Loucy (cell line): ENCODE measurements around the gene INSIG2.

Experiments used
- H2AFZ ChIP-seq: fragments of 200-600 bp; sonication (generic); 2 replicates; pipeline ENCODE4 v1.6.0; 2016; ENCODE audit warnings: antibody characterized with exemption, mild to moderate bottlenecking, low read length, moderate library complexity
- H3F3A ChIP-seq: fragments of 200-600 bp; 2 replicates; pipeline ENCODE4 v1.6.0; 2016; ENCODE audit warnings: antibody characterized with exemption, low read depth, mild to moderate bottlenecking
- H3K27me3 ChIP-seq: fragments of 200-600 bp; sonication (generic); 2 replicates; pipeline ENCODE4 v1.6.1; 2014; ENCODE audit warnings: low read length, mild to moderate bottlenecking; ENCODE audit not compliant: insufficient read depth, poor library complexity, severe bottlenecking
- H3K36me3 ChIP-seq: fragments of 200-600 bp; sonication (generic); 2 replicates; pipeline ENCODE4 v1.6.1; 2016; ENCODE audit warnings: low read length; ENCODE audit not compliant: insufficient read depth
- H3K4me1 ChIP-seq: fragments of 200-600 bp; sonication (generic); 2 replicates; pipeline ENCODE4 v1.5.1; 2014; ENCODE audit warnings: low read length, mild to moderate bottlenecking; ENCODE audit not compliant: insufficient read depth, poor library complexity, severe bottlenecking
- H3K4me2 ChIP-seq: fragments of 200-600 bp; sonication (generic); 2 replicates; pipeline ENCODE4 v1.6.0; 2014; ENCODE audit warnings: antibody characterized with exemption, low read length, low read depth, mild to moderate bottlenecking; ENCODE audit not compliant: poor library complexity, severe bottlenecking
- H3K4me3 ChIP-seq: fragments of 200-600 bp; sonication (generic); 2 replicates; pipeline ENCODE4 v1.5.1; 2014; ENCODE audit warnings: low read length, mild to moderate bottlenecking, mixed read lengths; ENCODE audit not compliant: poor library complexity, severe bottlenecking
- H3K79me2 ChIP-seq: fragments of 200-600 bp; sonication (generic); 2 replicates; pipeline ENCODE4 v1.6.1; 2014; ENCODE audit warnings: low read length; ENCODE audit not compliant: insufficient read depth
- H3K9ac ChIP-seq: fragments of 200-600 bp; sonication (generic); 2 replicates; pipeline ENCODE4 v1.6.0; 2014; ENCODE audit warnings: mild to moderate bottlenecking, low read depth, low read length, moderate library complexity; ENCODE audit not compliant: poor library complexity, severe bottlenecking
- H3K9me2 ChIP-seq: fragments of 200-600 bp; sonication (generic); replicated peaks from 2 replicates; pipeline ENCODE4 v1.6.1; 2016; ENCODE audit warnings: low read depth, low read length, mixed read lengths
- H3K9me3 ChIP-seq: fragments of 200-600 bp; sonication (generic); 2 replicates; pipeline ENCODE4 v1.6.1; 2014; ENCODE audit warnings: mild to moderate bottlenecking, antibody characterized with exemption, low read length, low read depth; ENCODE audit not compliant: insufficient read depth
- H4K20me1 ChIP-seq: fragments of 200-600 bp; sonication (generic); 2 replicates; pipeline ENCODE4 v1.6.0; 2014; ENCODE audit warnings: antibody characterized with exemption, low read length, mild to moderate bottlenecking; ENCODE audit not compliant: insufficient read depth, poor library complexity, severe bottlenecking
- EZH2phosphoT487 ChIP-seq: fragments of 200-600 bp; IDR thresholded peaks from 2 replicates; pipeline ENCODE4 v1.6.1; 2018; ENCODE audit warnings: antibody characterized with exemption, mild to moderate bottlenecking, moderate library complexity, borderline replicate concordance
- TF ChIP-seq, protein P1 (sequence below): fragments of 200-600 bp; sonication (generic); conservative IDR thresholded peaks from 2 replicates; pipeline ENCODE4 v1.5.1; 2014; ENCODE audit warnings: mild to moderate bottlenecking, antibody characterized with exemption, low read length

Gene INSIG2

DNA sequence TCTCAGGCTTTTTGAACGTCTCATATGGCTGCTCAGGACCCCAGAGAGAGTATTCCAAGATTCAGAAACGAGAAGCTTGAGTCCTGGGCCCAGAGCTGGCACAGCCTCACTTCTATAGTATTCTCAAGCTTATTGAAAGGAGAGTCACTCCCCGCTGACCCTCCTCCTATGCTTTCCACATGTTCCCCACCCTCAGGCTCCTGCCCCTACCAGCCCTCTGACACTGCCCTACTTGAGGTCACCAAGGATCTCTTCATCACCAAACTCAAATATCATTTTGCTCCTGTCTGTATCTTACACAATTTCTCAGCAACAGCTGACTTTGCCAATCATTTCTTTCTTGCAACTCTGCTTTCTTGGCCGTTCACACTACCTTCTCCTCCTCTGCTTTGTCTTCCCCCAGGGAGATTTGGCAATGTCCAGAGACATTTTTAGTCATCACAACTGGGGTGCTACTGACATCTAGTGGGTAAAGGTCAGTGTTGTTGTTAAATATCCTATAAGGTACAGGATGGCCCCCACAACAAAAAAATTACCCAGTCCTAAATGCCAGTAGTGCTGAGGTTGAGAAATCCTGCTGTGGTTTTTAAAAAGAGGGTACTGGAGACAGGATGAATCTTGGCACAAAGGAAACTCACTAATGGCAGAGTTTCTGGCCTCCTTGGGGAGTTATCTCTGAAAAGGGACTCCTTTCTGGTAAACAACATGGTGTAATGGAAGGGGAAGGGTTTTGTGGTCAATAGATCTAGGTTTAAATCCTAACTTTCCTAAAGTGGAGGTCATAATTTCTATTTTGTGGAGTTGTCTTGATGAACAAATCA is 26.9 kb upstream of the INSIG2 start:
- no peaks in the 10 kb centered on the region for H4K20me1 ChIP-seq
- no peaks in the 10 kb centered on the region for H3K79me2 ChIP-seq
- H3K4me2 ChIP-seq = peak overlapping the region; percentile 2
- no peaks in the 10 kb centered on the region for H3K36me3 ChIP-seq
- H2AFZ ChIP-seq = no peak overlapping the region
- no peak overlapping the region for H3K9ac ChIP-seq
- TF ChIP-seq, protein P1, sequence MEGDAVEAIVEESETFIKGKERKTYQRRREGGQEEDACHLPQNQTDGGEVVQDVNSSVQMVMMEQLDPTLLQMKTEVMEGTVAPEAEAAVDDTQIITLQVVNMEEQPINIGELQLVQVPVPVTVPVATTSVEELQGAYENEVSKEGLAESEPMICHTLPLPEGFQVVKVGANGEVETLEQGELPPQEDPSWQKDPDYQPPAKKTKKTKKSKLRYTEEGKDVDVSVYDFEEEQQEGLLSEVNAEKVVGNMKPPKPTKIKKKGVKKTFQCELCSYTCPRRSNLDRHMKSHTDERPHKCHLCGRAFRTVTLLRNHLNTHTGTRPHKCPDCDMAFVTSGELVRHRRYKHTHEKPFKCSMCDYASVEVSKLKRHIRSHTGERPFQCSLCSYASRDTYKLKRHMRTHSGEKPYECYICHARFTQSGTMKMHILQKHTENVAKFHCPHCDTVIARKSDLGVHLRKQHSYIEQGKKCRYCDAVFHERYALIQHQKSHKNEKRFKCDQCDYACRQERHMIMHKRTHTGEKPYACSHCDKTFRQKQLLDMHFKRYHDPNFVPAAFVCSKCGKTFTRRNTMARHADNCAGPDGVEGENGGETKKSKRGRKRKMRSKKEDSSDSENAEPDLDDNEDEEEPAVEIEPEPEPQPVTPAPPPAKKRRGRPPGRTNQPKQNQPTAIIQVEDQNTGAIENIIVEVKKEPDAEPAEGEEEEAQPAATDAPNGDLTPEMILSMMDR = peak; percentile 75
- no peak for TF ChIP-seq EZH2phosphoT487
- H3K27me3 ChIP-seq = no peaks in the 10 kb centered on the region
- H3K4me3 ChIP-seq = no peak overlapping the region
- H3F3A ChIP-seq = no peaks in the 10 kb centered on the region
- no peaks in the 10 kb centered on the region for H3K9me3 ChIP-seq
- peaks cover 62% of the 10 kb centered on the region for H3K4me1 ChIP-seq
- H3K9me2 ChIP-seq = no peaks in the 10 kb centered on the region

DNA sequence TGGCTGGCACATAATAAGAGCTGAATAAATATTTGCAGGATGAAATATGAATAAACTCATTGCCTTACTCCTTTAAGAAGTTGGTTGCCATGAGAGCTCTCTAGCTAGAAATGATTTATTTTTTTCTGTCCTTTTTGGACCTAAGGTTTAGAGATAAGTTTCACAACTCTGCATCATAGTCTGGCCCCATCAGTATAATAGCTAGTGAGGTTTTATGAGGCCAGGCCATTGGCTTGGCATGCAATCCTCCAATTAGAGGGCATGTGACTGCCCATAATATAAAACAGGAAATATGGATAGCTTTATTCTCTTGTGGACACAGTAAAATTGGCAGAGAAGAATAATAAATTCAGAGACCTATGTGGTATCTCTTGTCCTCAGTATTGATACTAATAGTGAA is 26.2 kb upstream of the INSIG2 start:
- Histone ChIP-seq H3K9me3 (no peaks in the 10 kb centered on the region), H3K79me2 (no peaks in the 10 kb centered on the region), H3K4me2 (peak overlapping the region; percentile 2), H3K4me1 (peaks cover 67% of the 10 kb centered on the region), H3K27me3 (no peaks in the 10 kb centered on the region), H3K4me3 (no peak overlapping the region), H4K20me1 (no peaks in the 10 kb centered on the region), H3K9me2 (no peaks in the 10 kb centered on the region), H3K36me3 (no peaks in the 10 kb centered on the region), H2AFZ (no peak overlapping the region), H3K9ac (no peak overlapping the region), H3F3A (no peaks in the 10 kb centered on the region)
- TF ChIP-seq, protein P1 = no peak
- TF ChIP-seq EZH2phosphoT487 = no peak

DNA sequence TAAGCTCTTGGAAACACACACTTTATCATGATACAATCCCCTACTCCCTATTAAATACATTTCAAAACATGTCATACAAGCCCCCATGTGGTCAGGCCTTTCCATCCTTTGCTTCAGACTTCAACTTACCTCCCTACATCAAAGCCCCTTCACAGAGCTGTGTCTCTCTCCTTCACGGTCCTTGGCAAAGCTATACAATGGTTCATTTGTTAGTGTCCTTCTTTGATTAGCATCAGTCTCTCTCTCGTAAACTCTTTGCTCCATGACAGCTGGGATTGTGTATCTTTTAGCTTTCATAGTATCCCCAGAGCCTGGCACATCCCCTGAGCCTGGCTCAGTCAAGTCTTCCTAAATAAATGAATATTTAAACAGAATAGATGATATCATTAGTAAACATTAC is 25.6 kb upstream of the INSIG2 start:
- TF ChIP-seq EZH2phosphoT487 = no peak
- TF ChIP-seq, protein P1 = no peak
- no peaks in the 10 kb centered on the region for H3K9me2 ChIP-seq
- no peaks in the 10 kb centered on the region for H3K79me2 ChIP-seq
- no peak overlapping the region for H2AFZ ChIP-seq
- no peak overlapping the region for H3K4me3 ChIP-seq
- H3K27me3 ChIP-seq = no peaks in the 10 kb centered on the region
- no peak overlapping the region for H3K9ac ChIP-seq
- no peaks in the 10 kb centered on the region for H3K9me3 ChIP-seq
- H3K4me2 ChIP-seq = no peak overlapping the region
- H3K36me3 ChIP-seq = no peaks in the 10 kb centered on the region
- H3F3A ChIP-seq = no peaks in the 10 kb centered on the region
- H4K20me1 ChIP-seq = no peaks in the 10 kb centered on the region
- H3K4me1 ChIP-seq = peaks cover 70% of the 10 kb centered on the region
